ENCODE results near the gene SNAPC1.

The SNAPC1 gene

GRCh38 chr14:61839507-61839906 lies 77.3 kb downstream of the SNAPC1 start:
- peaks cover 26% of the 10 kb centered on the region for H3K4me1 Mint-ChIP-seq
- no peak for TF ChIP-seq CTCF (IDR thresholded peaks at IDR 0.05; ENCODE audit: unreplicated experiment in 3 of 3)
- H3K36me3 Mint-ChIP-seq (ENCODE audit: low read depth) = no peaks in the 10 kb centered on the region
- peak overlapping the region in 1 of 3 experiments; percentile 28 for H3K27ac Mint-ChIP-seq
- peaks cover 2% of the 10 kb centered on the region for H3K9me3 Mint-ChIP-seq
- H3K27me3 Mint-ChIP-seq (ENCODE audit: low read depth) = peaks cover 8% of the 10 kb centered on the region
- no peak overlapping the region for H3K4me3 Mint-ChIP-seq

- no peak overlapping the region for H3K27ac Mint-ChIP-seq
- H3K27me3 Mint-ChIP-seq (ENCODE audit: low read depth) = peaks cover 8% of the 10 kb centered on the region
- H3K4me1 Mint-ChIP-seq = peaks cover 26% of the 10 kb centered on the region
- peaks cover 5% of the 10 kb centered on the region for H3K9me3 Mint-ChIP-seq
- no peak for TF ChIP-seq CTCF (IDR thresholded peaks at IDR 0.05; ENCODE audit: unreplicated experiment in 3 of 3)
- H3K36me3 Mint-ChIP-seq (ENCODE audit: low read depth) = no peaks in the 10 kb centered on the region
- H3K4me3 Mint-ChIP-seq = no peak overlapping the region
These were observed 78.9 kb downstream of the SNAPC1 start for GRCh38 chr14:61841145-61841544.

All from nephron (organoid).